DND-41 (cell line): Measurements from ENCODE around the gene MYH6.

Source experiments
- CTCF ChIP-seq: IDR thresholded peaks from 2 replicates; pipeline ENCODE4 v1.5.1; 2012; ENCODE audit warnings: borderline replicate concordance, low read length, moderate library complexity, mild to moderate bottlenecking; ENCODE audit not compliant: poor library complexity, severe bottlenecking; ENCODE audit errors: extremely low read depth
- EZH2 ChIP-seq: IDR thresholded peaks from 3 replicates; pipeline ENCODE4 v1.6.1; 2012; ENCODE audit warnings: borderline replicate concordance, low read depth, mild to moderate bottlenecking, moderate library complexity, low read length, inconsistent platforms; ENCODE audit not compliant: severe bottlenecking

GRCh38 chr14:23414906-23415820, 7.1 kb upstream of the MYH6 start:
- TF ChIP-seq CTCF (no peak), EZH2 (no peak)
